Measurements from ENCODE around the gene SPTBN1. TPM values are rescaled to one million over a fixed set of nuclear protein-coding genes. Genes with fewer than 3 reads are reported as not detected.

Gene SPTBN1
- total and polyA plus RNA-seq, 2 donors (not counting 3 experiments of a cell fraction or from before 2014, with no cell fraction given), result 63.3 to 320 TPM

DNA sequence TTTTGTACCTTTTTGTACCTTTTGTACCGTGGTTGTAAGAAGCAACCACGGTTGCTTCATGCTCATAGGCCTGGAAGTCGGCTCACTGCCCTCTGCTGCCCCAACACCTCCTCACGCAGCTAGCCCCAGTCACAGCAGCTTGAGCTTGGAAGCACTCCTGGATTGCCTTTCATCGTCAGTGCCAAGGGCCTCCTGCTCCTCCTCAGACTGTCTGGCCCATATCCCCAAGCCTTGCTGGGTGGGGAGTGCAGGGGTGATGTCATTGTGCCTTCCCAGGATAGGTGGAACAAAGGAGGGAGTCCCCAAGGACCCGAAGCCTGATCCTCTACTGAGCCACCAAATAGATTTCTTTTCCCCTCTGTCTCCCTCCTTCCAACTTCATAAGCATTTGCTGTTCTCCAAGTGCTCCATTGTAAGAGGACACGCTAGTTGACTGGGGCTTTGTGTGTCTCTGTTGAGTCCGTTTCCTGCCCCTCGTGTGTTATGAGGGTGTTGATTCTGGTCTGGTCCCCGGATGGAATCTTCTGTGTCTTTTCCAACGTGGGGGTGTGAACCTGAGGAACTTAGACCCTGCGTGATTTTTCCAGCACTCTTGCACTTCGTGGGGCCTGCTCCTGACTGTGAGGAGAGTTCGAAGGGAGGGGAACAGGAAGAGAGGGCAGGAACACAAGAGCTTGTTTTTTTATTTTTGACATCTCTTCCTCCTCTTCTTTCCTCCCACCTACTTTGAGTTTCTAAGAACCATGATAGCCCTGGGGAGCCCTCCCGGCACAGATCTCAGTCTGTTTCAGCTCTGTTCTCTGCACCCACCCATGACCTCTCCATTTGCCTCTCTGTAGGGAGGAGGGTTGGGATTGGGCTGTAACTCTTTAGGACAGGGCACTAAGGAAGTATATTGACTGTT, 140.1 kb downstream of the SPTBN1 start:
- FAIRE-seq (peak; percentile 24), DNase-seq (ENCODE audit: low read depth, low spot score) (no peak)
- intact Hi-C loops (cut with micrococcal nuclease), result no loop called here
- dilution Hi-C loops (cut with MboI; ENCODE audit: extremely low pct_ligation_motif_present, low sequenced_read_pairs), result no loop called here
- no TSS peak for BruUV-seq (replicated peaks)
- Histone ChIP-seq H3K4me2 (ENCODE audit: insufficient read depth, low read length) (no peak overlapping the region), H3K4me1 (ENCODE audit: control insufficient read depth, extremely low read depth, insufficient read depth, low read length) (peaks cover 19% of the 10 kb centered on the region), H2AFZ (ENCODE audit: low read depth, low read length) (no peak overlapping the region), H3K4me3 (replicated peaks in 1 of 3; ENCODE audit: insufficient read depth in 1 of 3, low read depth in 1 of 3, low read length in 3 of 3) (no peak overlapping the region), H3K27ac (ENCODE audit: insufficient read depth, low read depth, low read length) (peak overlapping the region; percentile 13), H3K9me1 (replicated peaks; ENCODE audit: control insufficient read depth, extremely low read depth, insufficient read depth, low read length) (no peaks in the 10 kb centered on the region), H3K9me3 (replicated peaks; ENCODE audit: control insufficient read depth, insufficient read depth, low read length) (no peaks in the 10 kb centered on the region), H3K36me3 (ENCODE audit: control insufficient read depth in 2 of 2, extremely low read depth in 1 of 2, insufficient read depth in 2 of 2, low read length in 2 of 2) (peaks cover 0 to 2% of the 10 kb centered on the region in 2 experiments), H3K9ac (replicated peaks; ENCODE audit: extremely low read depth, insufficient read depth, low read length) (no peak overlapping the region), H4K20me1 (replicated peaks; ENCODE audit: control insufficient read depth, extremely low read depth, insufficient read depth, low read length) (peaks cover 2% of the 10 kb centered on the region), H3K79me2 (ENCODE audit: control insufficient read depth, insufficient read depth, low read length) (peaks cover 91% of the 10 kb centered on the region), H3K27me3 (ENCODE audit: control insufficient read depth in 2 of 2, insufficient read depth in 2 of 2, low read length in 2 of 2) (no peaks in the 10 kb centered on the region)
- ChIA-PET POLR2A (no interaction called here), CTCF (interaction anchor here (1.1 kb wide), 1 partner anchor 10 kb away, joined by 3 read pairs; no protein-coding TSS in a partner anchor)
- TF ChIP-seq GATA2 (IDR thresholded peaks at IDR 0.05; ENCODE audit: insufficient read depth, insufficient read length, low read depth, low read length) (no peak), FOS (IDR thresholded peaks at IDR 0.05; ENCODE audit: borderline replicate concordance, insufficient read depth, low read length) (no peak), JUN (IDR thresholded peaks at IDR 0.05; ENCODE audit: borderline replicate concordance, insufficient read depth, insufficient read length, low read depth) (no peak), EZH2 (IDR thresholded peaks at IDR 0.05; ENCODE audit: borderline replicate concordance, low read depth, low read length, severe bottlenecking) (no peak), POLR2AphosphoS5 (IDR thresholded peaks at IDR 0.05; ENCODE audit: insufficient read depth, low read depth, low read length) (no peak), MYC (IDR thresholded peaks at IDR 0.05; ENCODE audit: low read depth, low read length) (no peak), POLR2A (IDR thresholded peaks at IDR 0.05; ENCODE audit: low read depth, low read length) (no peak)
- TF ChIP-seq, protein P1, sequence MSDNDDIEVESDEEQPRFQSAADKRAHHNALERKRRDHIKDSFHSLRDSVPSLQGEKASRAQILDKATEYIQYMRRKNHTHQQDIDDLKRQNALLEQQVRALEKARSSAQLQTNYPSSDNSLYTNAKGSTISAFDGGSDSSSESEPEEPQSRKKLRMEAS (IDR thresholded peaks at IDR 0.05; ENCODE audit: insufficient read depth, insufficient read length), result no peak
- TF ChIP-seq, protein P2, sequence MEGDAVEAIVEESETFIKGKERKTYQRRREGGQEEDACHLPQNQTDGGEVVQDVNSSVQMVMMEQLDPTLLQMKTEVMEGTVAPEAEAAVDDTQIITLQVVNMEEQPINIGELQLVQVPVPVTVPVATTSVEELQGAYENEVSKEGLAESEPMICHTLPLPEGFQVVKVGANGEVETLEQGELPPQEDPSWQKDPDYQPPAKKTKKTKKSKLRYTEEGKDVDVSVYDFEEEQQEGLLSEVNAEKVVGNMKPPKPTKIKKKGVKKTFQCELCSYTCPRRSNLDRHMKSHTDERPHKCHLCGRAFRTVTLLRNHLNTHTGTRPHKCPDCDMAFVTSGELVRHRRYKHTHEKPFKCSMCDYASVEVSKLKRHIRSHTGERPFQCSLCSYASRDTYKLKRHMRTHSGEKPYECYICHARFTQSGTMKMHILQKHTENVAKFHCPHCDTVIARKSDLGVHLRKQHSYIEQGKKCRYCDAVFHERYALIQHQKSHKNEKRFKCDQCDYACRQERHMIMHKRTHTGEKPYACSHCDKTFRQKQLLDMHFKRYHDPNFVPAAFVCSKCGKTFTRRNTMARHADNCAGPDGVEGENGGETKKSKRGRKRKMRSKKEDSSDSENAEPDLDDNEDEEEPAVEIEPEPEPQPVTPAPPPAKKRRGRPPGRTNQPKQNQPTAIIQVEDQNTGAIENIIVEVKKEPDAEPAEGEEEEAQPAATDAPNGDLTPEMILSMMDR (IDR thresholded peaks at IDR 0.05; ENCODE audit: extremely low read depth in 1 of 2, insufficient read depth in 1 of 2, low read depth in 1 of 2, low read length in 2 of 2), result no peak
